ENCODE measurements around the gene GALNS. TPM values are rescaled to one million over a fixed set of nuclear protein-coding genes. Genes with fewer than 3 reads are reported as not detected.

The GALNS gene
- total and polyA plus RNA-seq, 2 of the 13 experiments (the other 11 are each of a cell fraction or from before 2014, with no cell fraction given), result 9.2 to 9.8 TPM

- DNase-seq (ENCODE audit: low spot score), result no peak
- Histone ChIP-seq H3K79me2 (ENCODE audit: insufficient read depth, low read length) (peaks cover 3% of the 10 kb centered on the region), H3K9ac (ENCODE audit: insufficient read depth, low read depth, low read length) (no peak overlapping the region), H3K27me3 (ENCODE audit: control insufficient read depth in 1 of 2, insufficient read depth in 2 of 2, low read length in 2 of 2) (peaks cover 10 to 31% of the 10 kb centered on the region in 2 experiments; a peak in 4 of 5 replicates), H3K4me1 (ENCODE audit: insufficient read depth, low read length) (peaks cover 7% of the 10 kb centered on the region), H2AFZ (ENCODE audit: low read length) (no peak overlapping the region), H3K36me3 (replicated peaks in 1 of 2; ENCODE audit: control insufficient read depth in 1 of 2, insufficient read depth in 2 of 2, low read length in 2 of 2) (peaks cover 12 to 28% of the 10 kb centered on the region in 2 experiments), H3K27ac (ENCODE audit: extremely low read length, insufficient read depth, low read length) (no peak overlapping the region), H3K9me3 (ENCODE audit: low read length) (no peaks in the 10 kb centered on the region), H3K4me2 (ENCODE audit: low read depth, low read length) (no peak overlapping the region), H3K4me3 (replicated peaks in 1 of 3; ENCODE audit: insufficient read depth in 1 of 3, low read depth in 2 of 3, low read length in 3 of 3) (no peak overlapping the region), H4K20me1 (ENCODE audit: insufficient read depth, low read length) (no peaks in the 10 kb centered on the region)
- no peak for FAIRE-seq
- CTCF ChIA-PET (ENCODE audit: low intra/inter-chr PET ratio, low total read pairs), result no interaction called here
- in situ Hi-C loops (cut with HindIII; ENCODE audit: extremely low pct_ligation_motif_present, low pct_unique_long_range_greater_than_20kb) (no loop called here), intact Hi-C loops (cut with micrococcal nuclease; ENCODE audit: unreplicated experiment) (no loop called here)
- 93% methylated on average over 17 of the region's 25 CpGs for WGBS (ENCODE audit: low lambda C conversion rate)
- ATAC-seq, result no peak
- POLR2A ChIA-PET, result no interaction called here
- no peak for TF ChIP-seq NFKBIZ (CRISPR knock-in tag; IDR thresholded peaks at IDR 0.05)
- no peak for TF ChIP-seq ZNF674 (CRISPR knock-in tag; IDR thresholded peaks at IDR 0.05; ENCODE audit: low read depth)
- TF ChIP-seq HCFC1 (IDR thresholded peaks at IDR 0.05; ENCODE audit: low read depth, low read length), result no peak
- TF ChIP-seq RBFOX2 (IDR thresholded peaks at IDR 0.05; ENCODE audit: low read depth, low read length), result peak; percentile 70
- 0 out of 2 replicates have a peak, but pooled peaks have one; percentile 28 for TF ChIP-seq ZBTB33 (CRISPR knock-in tag; IDR thresholded peaks at IDR 0.05)
- TF ChIP-seq AGO2 (optimal IDR thresholded peaks at IDR 0.05; ENCODE audit: low read depth, low read length), result peak; percentile 76
- no peak for TF ChIP-seq PTBP1 (IDR thresholded peaks at IDR 0.05; ENCODE audit: low read depth, low read length, poor library complexity, severe bottlenecking)
- no TSS peak for BruUV-seq (replicated peaks)
These were observed 6.2 kb upstream of the GALNS start for GRCh38 chr16:88862968-88863367.

GRCh38 chr16:88861359-88861758, 4.6 kb upstream of the GALNS start:
- no peak for FAIRE-seq
- ChIA-PET CTCF (ENCODE audit: low intra/inter-chr PET ratio, low total read pairs) (no interaction called here), POLR2A (no interaction called here)
- no peak overlapping the region for H3K27ac ChIP-seq (ENCODE audit: extremely low read length, insufficient read depth, low read length)
- intact Hi-C loops (cut with micrococcal nuclease; ENCODE audit: unreplicated experiment), result no loop called here
- TF ChIP-seq AGO2 (optimal IDR thresholded peaks at IDR 0.05; ENCODE audit: low read depth, low read length), result peak; percentile 1
- peak; percentile 38; the same call in 1 of the 2 replicates for TF ChIP-seq RBFOX2 (IDR thresholded peaks at IDR 0.05; ENCODE audit: low read depth, low read length)
- no peak for TF ChIP-seq HOXA7 (CRISPR knock-in tag; IDR thresholded peaks at IDR 0.05)
- TF ChIP-seq RFX5 (IDR thresholded peaks at IDR 0.05; ENCODE audit: low read depth, low read length), result no peak
- no peak for TF ChIP-seq SNAI1 (CRISPR knock-in tag; IDR thresholded peaks at IDR 0.05; ENCODE audit: borderline replicate concordance)
- H3K9ac ChIP-seq (ENCODE audit: insufficient read depth, low read depth, low read length), result no peak overlapping the region
- H3K4me2 ChIP-seq (ENCODE audit: low read depth, low read length), result no peak overlapping the region
- H3K36me3 ChIP-seq (replicated peaks in 1 of 2; ENCODE audit: control insufficient read depth in 1 of 2, insufficient read depth in 2 of 2, low read length in 2 of 2), result peaks cover 12 to 28% of the 10 kb centered on the region in 2 experiments
- in situ Hi-C loops (cut with HindIII; ENCODE audit: extremely low pct_ligation_motif_present, low pct_unique_long_range_greater_than_20kb), result no loop called here
- H3K9me3 ChIP-seq (ENCODE audit: low read length), result no peaks in the 10 kb centered on the region
- 95% methylated on average over 12 of the region's 19 CpGs for WGBS (ENCODE audit: low lambda C conversion rate)
- no peak overlapping the region for H2AFZ ChIP-seq (ENCODE audit: low read length)
- BruUV-seq (replicated peaks), result no TSS peak
- no peak for DNase-seq (ENCODE audit: low spot score)
- H4K20me1 ChIP-seq (ENCODE audit: insufficient read depth, low read length), result no peaks in the 10 kb centered on the region
- peaks cover 12% of the 10 kb centered on the region for H3K79me2 ChIP-seq (ENCODE audit: insufficient read depth, low read length)
- peaks cover 9% of the 10 kb centered on the region for H3K4me1 ChIP-seq (ENCODE audit: insufficient read depth, low read length)
- no peak overlapping the region for H3K4me3 ChIP-seq (replicated peaks in 1 of 3; ENCODE audit: insufficient read depth in 1 of 3, low read depth in 2 of 3, low read length in 3 of 3)
- H3K27me3 ChIP-seq (ENCODE audit: control insufficient read depth in 1 of 2, insufficient read depth in 2 of 2, low read length in 2 of 2), result peaks cover 6 to 15% of the 10 kb centered on the region in 2 experiments; a peak in 4 of 5 replicates
- no peak for ATAC-seq
